ENCODE measurements around the gene MAD1L1.

MAD1L1 gene

DNA sequence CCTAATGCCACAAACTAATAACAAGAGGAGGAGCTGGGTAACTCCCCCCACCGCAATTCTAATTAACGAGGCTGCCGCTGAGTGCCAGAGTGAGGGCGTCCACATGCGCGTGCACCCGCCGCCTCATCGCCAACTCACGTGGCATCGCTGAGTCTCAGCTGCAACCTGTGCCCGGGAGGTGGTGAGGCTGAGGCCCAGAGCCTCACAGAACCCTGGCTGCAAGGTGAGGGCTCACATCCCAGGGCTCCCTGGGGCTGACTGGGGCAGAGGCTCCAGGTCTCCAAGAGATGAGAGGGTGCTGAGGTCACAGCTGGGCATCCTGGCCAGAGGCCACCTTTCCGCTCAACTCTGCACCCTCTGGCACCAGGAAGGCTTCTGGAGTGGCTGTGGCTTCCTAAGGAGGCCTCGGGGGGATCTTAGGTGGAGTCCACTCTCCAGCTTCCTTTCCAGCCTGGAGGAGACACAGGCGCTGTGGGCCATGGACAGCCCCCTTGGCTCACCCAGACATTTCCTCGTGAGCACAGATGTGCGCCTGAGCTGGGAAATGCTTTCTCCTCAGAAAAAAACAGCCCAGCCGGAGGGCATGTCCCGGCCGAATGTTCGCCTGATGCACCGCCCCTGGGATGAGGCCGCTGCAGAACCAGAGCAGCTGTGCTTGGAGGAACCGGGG is 242.6 kb downstream of the MAD1L1 start:
- no peaks in the 10 kb centered on the region for H3K9me3 ChIP-seq (ENCODE audit: control insufficient read depth, insufficient read depth, low read depth, low read length)
- no peaks in the 10 kb centered on the region for H3K36me3 ChIP-seq (ENCODE audit: control insufficient read depth in 2 of 2, insufficient read depth in 1 of 2, low read length in 2 of 2)
- no peak overlapping the region for H3K27ac ChIP-seq (ENCODE audit: extremely low read depth, low read depth, low read length)
- no peaks in the 10 kb centered on the region for H3K4me1 ChIP-seq (ENCODE audit: control insufficient read depth, insufficient read depth, low read length)
- CTCF ChIA-PET = no interaction called here
- no peak overlapping the region for H3K4me3 ChIP-seq (ENCODE audit: low read depth, low read length)
- TF ChIP-seq ZNF266 (tag by site-specific recombination; IDR thresholded peaks at IDR 0.05; ENCODE audit: low read depth) (no peak), HOXC10 (CRISPR knock-in tag; IDR thresholded peaks at IDR 0.05) (no peak), ZNF521 (tag by site-specific recombination; IDR thresholded peaks at IDR 0.05) (no peak), ZNF785 (tag by site-specific recombination; IDR thresholded peaks at IDR 0.05) (no peak)
- TF ChIP-seq, protein P1, sequence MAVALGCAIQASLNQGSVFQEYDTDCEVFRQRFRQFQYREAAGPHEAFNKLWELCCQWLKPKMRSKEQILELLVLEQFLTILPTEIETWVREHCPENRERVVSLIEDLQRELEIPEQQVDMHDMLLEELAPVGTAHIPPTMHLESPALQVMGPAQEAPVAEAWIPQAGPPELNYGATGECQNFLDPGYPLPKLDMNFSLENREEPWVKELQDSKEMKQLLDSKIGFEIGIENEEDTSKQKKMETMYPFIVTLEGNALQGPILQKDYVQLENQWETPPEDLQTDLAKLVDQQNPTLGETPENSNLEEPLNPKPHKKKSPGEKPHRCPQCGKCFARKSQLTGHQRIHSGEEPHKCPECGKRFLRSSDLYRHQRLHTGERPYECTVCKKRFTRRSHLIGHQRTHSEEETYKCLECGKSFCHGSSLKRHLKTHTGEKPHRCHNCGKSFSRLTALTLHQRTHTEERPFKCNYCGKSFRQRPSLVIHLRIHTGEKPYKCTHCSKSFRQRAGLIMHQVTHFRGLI (tag by site-specific recombination; IDR thresholded peaks at IDR 0.05) = no peak
- TF ChIP-seq, protein P2, sequence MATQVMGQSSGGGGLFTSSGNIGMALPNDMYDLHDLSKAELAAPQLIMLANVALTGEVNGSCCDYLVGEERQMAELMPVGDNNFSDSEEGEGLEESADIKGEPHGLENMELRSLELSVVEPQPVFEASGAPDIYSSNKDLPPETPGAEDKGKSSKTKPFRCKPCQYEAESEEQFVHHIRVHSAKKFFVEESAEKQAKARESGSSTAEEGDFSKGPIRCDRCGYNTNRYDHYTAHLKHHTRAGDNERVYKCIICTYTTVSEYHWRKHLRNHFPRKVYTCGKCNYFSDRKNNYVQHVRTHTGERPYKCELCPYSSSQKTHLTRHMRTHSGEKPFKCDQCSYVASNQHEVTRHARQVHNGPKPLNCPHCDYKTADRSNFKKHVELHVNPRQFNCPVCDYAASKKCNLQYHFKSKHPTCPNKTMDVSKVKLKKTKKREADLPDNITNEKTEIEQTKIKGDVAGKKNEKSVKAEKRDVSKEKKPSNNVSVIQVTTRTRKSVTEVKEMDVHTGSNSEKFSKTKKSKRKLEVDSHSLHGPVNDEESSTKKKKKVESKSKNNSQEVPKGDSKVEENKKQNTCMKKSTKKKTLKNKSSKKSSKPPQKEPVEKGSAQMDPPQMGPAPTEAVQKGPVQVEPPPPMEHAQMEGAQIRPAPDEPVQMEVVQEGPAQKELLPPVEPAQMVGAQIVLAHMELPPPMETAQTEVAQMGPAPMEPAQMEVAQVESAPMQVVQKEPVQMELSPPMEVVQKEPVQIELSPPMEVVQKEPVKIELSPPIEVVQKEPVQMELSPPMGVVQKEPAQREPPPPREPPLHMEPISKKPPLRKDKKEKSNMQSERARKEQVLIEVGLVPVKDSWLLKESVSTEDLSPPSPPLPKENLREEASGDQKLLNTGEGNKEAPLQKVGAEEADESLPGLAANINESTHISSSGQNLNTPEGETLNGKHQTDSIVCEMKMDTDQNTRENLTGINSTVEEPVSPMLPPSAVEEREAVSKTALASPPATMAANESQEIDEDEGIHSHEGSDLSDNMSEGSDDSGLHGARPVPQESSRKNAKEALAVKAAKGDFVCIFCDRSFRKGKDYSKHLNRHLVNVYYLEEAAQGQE (tag by site-specific recombination; IDR thresholded peaks at IDR 0.05) = no peak
- POLR2A ChIA-PET = no interaction called here

DNA sequence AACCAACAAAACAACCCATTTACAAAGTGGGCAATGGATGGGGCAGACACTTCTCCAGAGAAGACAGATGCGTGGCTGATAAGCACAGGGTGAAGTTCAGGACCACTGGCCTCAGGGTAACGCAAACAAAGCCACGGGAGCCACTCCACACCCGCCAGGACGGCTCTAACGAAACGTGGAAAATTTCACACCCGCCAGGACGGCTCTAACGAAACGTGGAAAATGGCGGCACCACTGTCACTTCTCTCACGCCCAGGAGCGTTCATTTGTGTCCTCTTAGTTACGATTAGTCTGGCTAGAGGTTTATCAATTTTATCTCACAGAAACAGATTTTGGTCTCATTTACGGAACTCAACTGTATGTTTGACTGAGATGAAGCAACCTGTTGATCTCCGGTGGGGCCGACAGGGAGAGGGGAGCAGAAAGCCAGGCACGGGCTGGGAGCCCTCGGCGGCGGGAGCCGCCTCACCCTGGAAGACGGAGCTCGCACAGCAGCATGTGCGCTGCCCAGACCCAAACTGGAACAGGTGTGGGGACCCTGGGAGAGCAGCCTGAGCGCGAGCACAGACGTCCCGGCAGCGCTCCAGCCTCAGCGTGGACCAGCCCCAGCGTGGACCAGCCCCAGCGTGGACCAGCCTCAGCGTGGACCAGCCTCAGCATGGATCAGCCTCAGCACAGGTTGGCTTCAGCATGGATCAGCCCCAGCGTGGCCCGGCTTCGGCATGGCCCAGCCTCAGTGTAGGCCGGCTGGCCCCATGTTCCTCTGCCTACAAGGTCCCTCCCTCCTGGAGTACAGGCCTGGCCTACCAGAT is 243.5 kb downstream of the MAD1L1 start:
- ChIA-PET CTCF (no interaction called here), POLR2A (no interaction called here)
- Histone ChIP-seq H3K9me3 (ENCODE audit: control insufficient read depth, insufficient read depth, low read depth, low read length) (no peaks in the 10 kb centered on the region), H3K4me1 (ENCODE audit: control insufficient read depth, insufficient read depth, low read length) (no peaks in the 10 kb centered on the region), H3K4me3 (ENCODE audit: low read depth, low read length) (no peak overlapping the region), H3K36me3 (ENCODE audit: control insufficient read depth in 2 of 2, insufficient read depth in 1 of 2, low read length in 2 of 2) (no peaks in the 10 kb centered on the region), H3K27ac (ENCODE audit: extremely low read depth, low read depth, low read length) (no peak overlapping the region)
- TF ChIP-seq MZF1 (tag by site-specific recombination; IDR thresholded peaks at IDR 0.05; ENCODE audit: borderline replicate concordance) = no peak
- TF ChIP-seq ZNF544 (tag by site-specific recombination; IDR thresholded peaks at IDR 0.05) = no peak
- TF ChIP-seq ZNF391 (tag by site-specific recombination; IDR thresholded peaks at IDR 0.05; ENCODE audit: borderline replicate concordance, low read depth) = no peak
- TF ChIP-seq, protein P3, sequence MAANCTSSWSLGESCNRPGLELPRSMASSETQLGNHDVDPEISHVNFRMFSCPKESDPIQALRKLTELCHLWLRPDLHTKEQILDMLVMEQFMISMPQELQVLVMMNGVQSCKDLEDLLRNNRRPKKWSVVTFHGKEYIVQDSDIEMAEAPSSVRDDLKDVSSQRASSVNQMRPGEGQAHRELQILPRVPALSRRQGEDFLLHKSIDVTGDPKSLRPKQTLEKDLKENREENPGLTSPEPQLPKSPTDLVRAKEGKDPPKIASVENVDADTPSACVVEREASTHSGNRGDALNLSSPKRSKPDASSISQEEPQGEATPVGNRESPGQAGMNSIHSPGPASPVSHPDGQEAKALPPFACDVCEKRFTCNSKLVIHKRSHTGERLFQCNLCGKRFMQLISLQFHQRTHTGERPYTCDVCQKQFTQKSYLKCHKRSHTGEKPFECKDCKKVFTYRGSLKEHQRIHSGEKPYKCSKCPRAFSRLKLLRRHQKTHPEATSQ (tag by site-specific recombination; IDR thresholded peaks at IDR 0.05) = no peak
- peak; percentile 68; the same call in 1 of the 2 replicates for TF ChIP-seq SCRT2 (tag by site-specific recombination; IDR thresholded peaks at IDR 0.05)
- TF ChIP-seq TCF7L2 (IDR thresholded peaks at IDR 0.05; ENCODE audit: borderline replicate concordance, low read depth, low read length) = no peak
- no peak for TF ChIP-seq ZNF184 (tag by site-specific recombination; IDR thresholded peaks at IDR 0.05)
- no peak for TF ChIP-seq ZNF548 (tag by site-specific recombination; IDR thresholded peaks at IDR 0.05)
- TF ChIP-seq ZNF792 (tag by site-specific recombination; IDR thresholded peaks at IDR 0.05) = no peak

All from HEK293 (cell line).